ENCODE results near the gene CPXM2. TPM values are rescaled to one million over a fixed set of nuclear protein-coding genes. Genes with fewer than 3 reads are reported as not detected.

Gene CPXM2
- total and polyA plus RNA-seq, 10 of the 15 experiments (the other 5 are each of a cell fraction or from before 2014, with no cell fraction given) = 0.08 to 1.1 (median 0.58) TPM

GRCh38 chr10:123836418-123837145 is 55.0 kb downstream of the CPXM2 start:
- TF ChIP-seq ZNF384 (IDR thresholded peaks at IDR 0.05; ENCODE audit: borderline replicate concordance, low read depth, low read length) = no peak
- TF ChIP-seq IRF5 (IDR thresholded peaks at IDR 0.05; ENCODE audit: borderline replicate concordance) = no peak
- no peak for TF ChIP-seq NFXL1 (IDR thresholded peaks at IDR 0.05; ENCODE audit: borderline replicate concordance)
- TF ChIP-seq MLLT1 (IDR thresholded peaks at IDR 0.05) = 0 out of 2 replicates have a peak, but pooled peaks have one; percentile 16
- no peak overlapping the region for H3K27ac ChIP-seq (ENCODE audit: control insufficient read depth, insufficient read depth)
- CTCF ChIA-PET = interaction anchor here (0.8 to 2.4 kb wide), 2 partner anchors 9 to 11 kb away, joined by 5 to 13 read pairs; no protein-coding TSS in a partner anchor
- H3K4me3 ChIP-seq = no peak overlapping the region
- RAD21 ChIA-PET (ENCODE audit: unreplicated experiment) = interaction anchor here (0.9 to 4.9 kb wide), 3 partner anchors 10 to 29 kb away, joined by 3 to 77 read pairs (median 6); no protein-coding TSS in a partner anchor
- FAIRE-seq (no peak), ATAC-seq (no peak), DNase-seq (ENCODE audit: low read depth, low spot score) (no peak)
- no peaks in the 10 kb centered on the region for H3K9me3 ChIP-seq (replicated peaks; ENCODE audit: control insufficient read depth, insufficient read depth, low read length)
- no peak overlapping the region for H3K9ac ChIP-seq (ENCODE audit: control insufficient read depth, insufficient read depth, low read length)
- intact Hi-C loops (cut with micrococcal nuclease; ENCODE audit: unreplicated experiment) = no loop called here
- peaks cover 11% of the 10 kb centered on the region for H3K4me1 ChIP-seq (ENCODE audit: control insufficient read depth, insufficient read depth, low read length)
- BruUV-seq (replicated peaks) = no TSS peak
- in situ Hi-C loops (cut with MboI) = no loop called here
- H3K79me2 ChIP-seq (ENCODE audit: control insufficient read depth, insufficient read depth, low read length) = no peaks in the 10 kb centered on the region
- 30% methylated on average over 6 of the region's 6 CpGs for WGBS (ENCODE audit: insufficient coverage, insufficient replicate concordance, low lambda C conversion rate, missing lambda C conversion rate)
- SMC1A ChIA-PET (ENCODE audit: uncharacterized antibody, unreplicated experiment) = interaction anchor here (1.5 to 9.4 kb wide), 5 partner anchors 12 to 32 kb away, joined by 4 to 158 read pairs (median 8); no protein-coding TSS in a partner anchor
- POLR2A ChIA-PET = interaction anchor here (2.5 to 3.5 kb wide), 2 partner anchors 9 to 13 kb away, joined by 27 to 32 read pairs; no protein-coding TSS in a partner anchor
- no peak overlapping the region for H2AFZ ChIP-seq (ENCODE audit: control insufficient read depth, low read depth, low read length)
- no peak overlapping the region for H3K4me2 ChIP-seq (ENCODE audit: control insufficient read depth, insufficient read depth)
- no peaks in the 10 kb centered on the region for H3K27me3 ChIP-seq (replicated peaks in 1 of 2; ENCODE audit: control insufficient read depth in 2 of 2, insufficient read depth in 2 of 2, low read length in 1 of 2)
- no peaks in the 10 kb centered on the region for H4K20me1 ChIP-seq (ENCODE audit: control insufficient read depth, insufficient read depth)
- no peaks in the 10 kb centered on the region for H3K36me3 ChIP-seq (ENCODE audit: control insufficient read depth in 2 of 2, insufficient read depth in 2 of 2, low read length in 1 of 2)
